H1 (cell line): ENCODE data around the gene ANAPC10. TPM values are rescaled to one million over a fixed set of nuclear protein-coding genes. Genes with fewer than 3 reads are reported as not detected.

Experiments
- GABPA ChIP-seq: IDR thresholded peaks from 2 replicates; pipeline ENCODE4 v1.6.1; 2011; ENCODE audit warnings: mild to moderate bottlenecking, low read length, moderate library complexity, borderline replicate concordance; ENCODE audit not compliant: insufficient read depth
- PHF8 ChIP-seq: fragments of 200-600 bp; sonication (generic); conservative IDR thresholded peaks from 2 replicates; pipeline ENCODE4 v1.7.1; 2012; ENCODE audit warnings: low read depth, mild to moderate bottlenecking, inconsistent platforms, low read length, moderate library complexity
- RNF2 ChIP-seq: fragments of 200-900, 300-1000 bp; sonication (generic); IDR thresholded peaks from 2 replicates; pipeline ENCODE4 v1.7.1; 2016; ENCODE audit warnings: borderline replicate concordance, low read depth, mild to moderate bottlenecking, antibody characterized with exemption, low read length; ENCODE audit not compliant: poor library complexity, severe bottlenecking; ENCODE audit errors: missing control alignments
- SIN3A ChIP-seq, 2 experiments: IDR thresholded peaks in 1 of 2; conservative IDR thresholded peaks in 1 of 2; 2 replicates each; pipeline ENCODE4 v1.6.1; 2011 to 2012; ENCODE audit warnings: low read length in 2 of 2, improper control_type of control experiment in 1 of 2, low read depth in 1 of 2, mild to moderate bottlenecking in 1 of 2
- polyA plus RNA-seq, 7 experiments: library from polyadenylated mRNA; depleted of rRNA in 3 of 7; stranded (reverse) in 5 of 7; unstranded in 2 of 7; fragments of >200 nt in 5 of 7; fragments of 200-250 nt in 2 of 7; gene quantifications; 1 replicate in 5 of 7; 2 replicates in 1 of 7; 4 replicates in 1 of 7; pipeline versions ENCODE4 v1.2.1 to v1.2.3, GENCODE V29; 2011 to 2013; ENCODE audit warnings: missing spikeins in 2 of 7, mixed read lengths in 2 of 7
- total RNA-seq: library from RNA; stranded (reverse); fragmentation: NEBNext Ultra II Directional; extraction: Animal tissue kit (Norgen Biotek cat#: 25700); gene quantifications from 2 replicates; pipeline ENCODE4 v1.2.1, GENCODE V29; 2021

Gene ANAPC10
- total and polyA plus RNA-seq, 2 of the 8 experiments (the other 6 are each of a cell fraction or from before 2014, with no cell fraction given), result 17.6 to 23.3 TPM

GRCh38 chr4:145047151-145047550, 50.8 kb downstream of the ANAPC10 start (continued):
- TF ChIP-seq GABPA (no peak), RNF2 (no peak), SIN3A (conservative IDR thresholded peaks at IDR 0.05 in 1 of 2, IDR thresholded peaks at IDR 0.05 in 1 of 2; ENCODE audit: low read depth in 1 of 2, low read length in 2 of 2) (no peak), PHF8 (no peak)
